Measurements from ENCODE around the gene ADAD1.

DNA sequence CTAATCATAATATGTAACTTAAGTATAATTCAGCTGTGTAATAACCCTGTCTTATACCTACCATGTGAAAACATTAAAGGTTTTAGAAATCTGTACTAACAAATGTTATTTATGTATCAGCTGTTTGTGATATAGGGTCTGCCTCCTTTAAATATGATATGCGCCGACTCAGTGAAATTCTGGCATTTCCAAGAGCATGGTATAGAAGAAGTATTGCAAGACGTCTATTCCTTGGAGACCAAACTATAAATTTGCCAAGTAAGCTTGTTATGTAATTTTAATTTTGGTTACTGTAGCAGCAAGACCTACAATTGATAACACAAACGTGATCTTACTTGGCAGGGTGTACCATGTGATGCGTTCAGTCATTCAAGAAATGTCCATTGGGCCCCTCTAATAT is 32.3 kb upstream of the ADAD1 start:
- TF ChIP-seq POLR2A (IDR thresholded peaks at IDR 0.05) (no peak), EP300 (IDR thresholded peaks at IDR 0.05) (no peak)
